ENCODE measurements around the gene FCHSD2. TPM values are rescaled to one million over a fixed set of nuclear protein-coding genes. Genes with fewer than 3 reads are reported as not detected.
A peak's percentile ranks its signal among the peaks of the same experiment; 100 is the strongest.

The FCHSD2 gene
- total and polyA plus RNA-seq, 2 of the 13 experiments (the other 11 are each of a cell fraction or from before 2014, with no cell fraction given): 20.5 to 24.8 TPM

DNA sequence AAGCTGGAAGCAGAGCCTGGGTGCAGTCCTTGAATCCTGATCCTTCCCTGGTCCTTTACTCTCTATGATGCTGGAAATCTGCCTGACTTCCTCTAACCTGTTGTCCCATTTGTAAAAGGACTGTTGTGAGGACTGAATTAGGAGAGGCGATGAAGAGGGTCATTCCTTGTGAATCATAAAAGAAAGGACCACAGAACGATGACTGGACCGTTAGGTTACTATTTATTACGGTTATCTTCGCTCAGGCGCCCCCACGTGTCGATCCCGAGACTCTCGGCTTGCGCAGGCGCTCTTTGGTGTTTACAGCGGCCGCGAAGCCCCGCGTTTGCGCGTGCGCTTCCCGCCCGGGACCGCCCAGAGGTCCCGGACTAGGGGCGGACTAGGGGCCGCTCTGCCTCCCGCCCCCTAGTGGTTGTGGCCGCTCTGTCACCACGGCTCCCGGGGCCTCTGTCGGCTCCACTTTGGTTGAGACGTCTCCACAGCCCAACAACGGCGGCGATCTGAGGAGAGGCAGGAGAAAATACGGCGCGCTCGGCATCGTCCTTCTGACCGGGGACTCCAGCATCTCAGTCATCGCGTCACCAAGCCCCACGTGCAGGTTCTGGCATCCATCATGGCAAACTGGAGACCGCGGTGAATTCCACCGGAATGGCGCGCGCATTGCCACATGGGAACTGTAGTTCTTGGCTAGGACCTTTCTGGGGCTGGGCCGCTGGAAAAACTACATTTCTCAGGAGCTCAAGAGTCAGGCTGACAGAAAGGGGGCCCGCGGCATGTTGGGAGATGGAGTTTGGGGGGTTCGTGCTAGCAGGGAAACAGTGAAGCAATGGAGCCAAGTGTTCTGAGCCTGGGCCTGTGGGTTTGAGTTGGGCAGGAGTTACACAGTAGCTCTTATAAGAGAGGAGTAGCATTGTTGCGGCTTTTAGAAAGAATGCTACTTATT lies 348.4 kb downstream of the FCHSD2 start, which contains the start of gene STARD10 (continued):
- peak; percentile 55 for TF ChIP-seq PATZ1 (CRISPR knock-in tag; IDR thresholded peaks at IDR 0.05)
- TF ChIP-seq GATAD1 (CRISPR knock-in tag; IDR thresholded peaks at IDR 0.05): peak; percentile 87
- TF ChIP-seq PHF8 (CRISPR knock-in tag; IDR thresholded peaks at IDR 0.05): peak; percentile 74
- TF ChIP-seq ZNF552 (CRISPR knock-in tag; IDR thresholded peaks at IDR 0.05; ENCODE audit: borderline replicate concordance): no peak
- TF ChIP-seq MYPOP (CRISPR knock-in tag; IDR thresholded peaks at IDR 0.05): no peak; the same call in 1 of the 2 replicates
- TF ChIP-seq RAD51 (IDR thresholded peaks at IDR 0.05; ENCODE audit: borderline replicate concordance): no peak
- TF ChIP-seq, protein P1, sequence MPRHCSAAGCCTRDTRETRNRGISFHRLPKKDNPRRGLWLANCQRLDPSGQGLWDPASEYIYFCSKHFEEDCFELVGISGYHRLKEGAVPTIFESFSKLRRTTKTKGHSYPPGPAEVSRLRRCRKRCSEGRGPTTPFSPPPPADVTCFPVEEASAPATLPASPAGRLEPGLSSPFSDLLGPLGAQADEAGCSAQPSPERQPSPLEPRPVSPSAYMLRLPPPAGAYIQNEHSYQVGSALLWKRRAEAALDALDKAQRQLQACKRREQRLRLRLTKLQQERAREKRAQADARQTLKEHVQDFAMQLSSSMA (CRISPR knock-in tag; IDR thresholded peaks at IDR 0.05): no peak
- no peak; the same call in 1 of the 2 replicates for TF ChIP-seq HDAC2 (CRISPR knock-in tag; IDR thresholded peaks at IDR 0.05)
- peak; percentile 86 for TF ChIP-seq ZHX2 (IDR thresholded peaks at IDR 0.05; ENCODE audit: low read depth)
- no peak for TF ChIP-seq ZHX2 (CRISPR knock-in tag; IDR thresholded peaks at IDR 0.05; ENCODE audit: borderline replicate concordance)
- no peak for TF ChIP-seq MBD4 (IDR thresholded peaks at IDR 0.05; ENCODE audit: borderline replicate concordance, low read length)
- TF ChIP-seq SOX6 (IDR thresholded peaks at IDR 0.05): no peak
- peak; percentile 53; the same call in 1 of the 2 replicates for TF ChIP-seq SOX6 (CRISPR knock-in tag; IDR thresholded peaks at IDR 0.05)
- TF ChIP-seq ISL2 (CRISPR knock-in tag; IDR thresholded peaks at IDR 0.05): 0 out of 2 replicates have a peak, but pooled peaks have one; percentile 49
- no peak for TF ChIP-seq TBP (CRISPR knock-in tag; IDR thresholded peaks at IDR 0.05)
